GM18505 (cell line): ENCODE data around the gene PDZRN4.
"Not testable (repeated sequence)": the region's sequence is repeated elsewhere in the genome, so short reads cannot be mapped to it uniquely, and the experiment has no call there.

Source experiments
- ATAC-seq: cut with Tn5 transposase; IDR thresholded peaks from one replicate; pipeline ENCODE4 v1.9.1; 2021; ENCODE audit not compliant: unreplicated experiment
- POLR2A ChIP-seq: IDR thresholded peaks from 4 replicates; pipeline ENCODE4 v1.6.1; 2011; ENCODE audit warnings: borderline replicate concordance; ENCODE audit not compliant: insufficient read depth, insufficient read length; ENCODE audit errors: extremely low read depth

Gene PDZRN4

GRCh38 chr12:41188058-41188840, at the start of gene PDZRN4:
TSS of gene PDZRN4 (plus strand) at chr12:41188320.
- no peak for TF ChIP-seq POLR2A
- ATAC-seq, result no peak

GRCh38 chr12:41140117-41140516, 48.0 kb upstream of the PDZRN4 start:
- no peak for TF ChIP-seq POLR2A
- no peak for ATAC-seq

GRCh38 chr12:41141104-41141503, 47.0 kb upstream of the PDZRN4 start:
- TF ChIP-seq POLR2A, result no peak
- no peak for ATAC-seq

- ATAC-seq, result no peak
- TF ChIP-seq POLR2A, result no peak
These were observed 45.7 kb upstream of the PDZRN4 start for GRCh38 chr12:41142376-41142775.

GRCh38 chr12:41151793-41152192, 36.3 kb upstream of the PDZRN4 start:
- no peak for TF ChIP-seq POLR2A
- no peak for ATAC-seq

- no peak for ATAC-seq
- TF ChIP-seq POLR2A, result no peak
These were observed 25.7 kb upstream of the PDZRN4 start for GRCh38 chr12:41162461-41162860.

GRCh38 chr12:41167701-41168100, 20.4 kb upstream of the PDZRN4 start:
- ATAC-seq, result no peak
- no peak for TF ChIP-seq POLR2A

- TF ChIP-seq POLR2A, result no peak
- no peak for ATAC-seq
These were observed 13.5 kb upstream of the PDZRN4 start for GRCh38 chr12:41174602-41175001.

GRCh38 chr12:41179507-41179906, 8.6 kb upstream of the PDZRN4 start:
- ATAC-seq, result not testable (repeated sequence)

GRCh38 chr12:41184864-41185263, 3.3 kb upstream of the PDZRN4 start:
- ATAC-seq, result no peak
- TF ChIP-seq POLR2A, result no peak

- no peak for ATAC-seq
- no peak for TF ChIP-seq POLR2A
These were observed 2.1 kb upstream of the PDZRN4 start for GRCh38 chr12:41186026-41186425.

- ATAC-seq, result no peak
- no peak for TF ChIP-seq POLR2A
These were observed 798 bp downstream of the PDZRN4 start for GRCh38 chr12:41188841-41189394.

- no peak for TF ChIP-seq POLR2A
- ATAC-seq, result no peak
These were observed 1.5 kb downstream of the PDZRN4 start for GRCh38 chr12:41189395-41190251.

- no peak for TF ChIP-seq POLR2A
- ATAC-seq, result no peak
These were observed 2.2 kb downstream of the PDZRN4 start for GRCh38 chr12:41190338-41190737.

- not testable (repeated sequence) for ATAC-seq
These were observed 3.4 kb downstream of the PDZRN4 start for GRCh38 chr12:41191549-41191948.

- TF ChIP-seq POLR2A, result no peak
- ATAC-seq, result no peak
These were observed 5.2 kb downstream of the PDZRN4 start for GRCh38 chr12:41193311-41193710.
